CD4-positive, alpha-beta T cell (primary cell): ENCODE data around the gene PCLO. TPM values are rescaled to one million over a fixed set of nuclear protein-coding genes. Genes with fewer than 3 reads are reported as not detected.

Source experiments
- ATAC-seq: fragments of 200-7000 bp; cut with Tn5 transposase; one replicate; pipeline ENCODE4 v1.10.0; 2022; ENCODE audit warnings: mild to moderate bottlenecking; ENCODE audit not compliant: poor library complexity
- CTCF ChIA-PET: fragments of 350-600 bp; sonication (Branson Sonifier 250); formaldehyde crosslinking; loops from one replicate; lab custom pipeline; 2021; ENCODE audit warnings: antibody characterized with exemption, inconsistent platforms; lab: Charles Lee
- POLR2A ChIA-PET: fragments of 350-600 bp; sonication (Branson Sonifier 250); formaldehyde crosslinking; loops from one replicate; lab custom pipeline; 2021; ENCODE audit warnings: antibody characterized with exemption, inconsistent platforms; lab: Charles Lee
- DNase-seq, 14 experiments: peaks; one replicate each; pipeline ENCODE4 v3.0.0-alpha.2; 2013 to 2020; ENCODE audit warnings: mixed read lengths in 2 of 14
- H3K27ac ChIP-seq, 2 donors: one replicate each; pipeline versions ENCODE4 v1.5.1 to v1.7.0; 2013; ENCODE audit warnings: low read length in 2 of 2, low read depth in 1 of 2, mild to moderate bottlenecking in 1 of 2
- H3K27me3 ChIP-seq, 2 experiments: 1 replicate in 1 of 2; 2 replicates in 1 of 2; pipeline versions ENCODE4 v1.6.1 to v1.7.0; 2013; ENCODE audit warnings: low read length in 2 of 2, control low read depth in 1 of 2, mild to moderate bottlenecking in 1 of 2, moderate library complexity in 1 of 2; ENCODE audit not compliant: insufficient read depth in 2 of 2, control insufficient read depth in 1 of 2
- H3K36me3 ChIP-seq: one replicate; pipeline ENCODE4 v1.6.1; 2013; ENCODE audit warnings: low read length, control low read depth; ENCODE audit not compliant: insufficient read depth
- H3K4me1 ChIP-seq: one replicate; pipeline ENCODE4 v1.6.1; 2013; ENCODE audit warnings: low read length, control low read depth; ENCODE audit not compliant: insufficient read depth
- H3K4me3 ChIP-seq: one replicate; pipeline ENCODE4 v1.5.1; 2013; ENCODE audit warnings: mild to moderate bottlenecking, low read length, moderate library complexity
- H3K9me3 ChIP-seq, 2 experiments: 1 replicate in 1 of 2; 2 replicates in 1 of 2; pipeline versions ENCODE4 v1.6.1 to v1.7.0; 2013; ENCODE audit warnings: low read length in 2 of 2, mild to moderate bottlenecking in 2 of 2, control low read depth in 1 of 2, moderate library complexity in 1 of 2; ENCODE audit not compliant: control insufficient read depth in 1 of 2, insufficient read depth in 1 of 2
- H3K27ac Mint-ChIP-seq: one replicate; pipeline ENCODE4 v1.8.0; 2020; ENCODE audit warnings: mixed read lengths
- H3K27me3 Mint-ChIP-seq: one replicate; pipeline ENCODE4 v1.8.0; 2021; ENCODE audit warnings: mixed read lengths
- H3K36me3 Mint-ChIP-seq: one replicate; pipeline ENCODE4 v1.8.0; 2021; ENCODE audit warnings: low read depth, mixed read lengths
- H3K4me1 Mint-ChIP-seq: one replicate; pipeline ENCODE4 v1.8.0; 2021; ENCODE audit warnings: low read depth, mixed read lengths
- H3K4me3 Mint-ChIP-seq: one replicate; pipeline ENCODE4 v1.8.0; 2020; ENCODE audit warnings: mild to moderate bottlenecking, mixed read lengths
- H3K9me3 Mint-ChIP-seq: one replicate; pipeline ENCODE4 v1.8.0; 2020; ENCODE audit warnings: mixed read lengths
- CTCF ChIP-seq: fragments of 200-600 bp; IDR thresholded peaks from one replicate; pipeline ENCODE4 v1.8.0; 2022; ENCODE audit warnings: antibody characterized with exemption, mild to moderate bottlenecking
- intact Hi-C, 2 experiments: fragments of 100-400 bp; cut with DNase I in 1 of 2; cut with micrococcal nuclease in 1 of 2; formaldehyde crosslinking; loops; one replicate each; pipeline versions ENCODE4 v1.15.1 to v1.9.0; 2023 to 2025; cut with DNase I, micrococcal nuclease
- total RNA-seq, 174 experiments: library from RNA in 2 of 174; stranded (reverse) in 2 of 174; gene quantifications; one replicate each; pipeline ENCODE4 v1.2.3 and lab custom pipeline; 2021 to 2026

PCLO gene
- total RNA-seq, 2 experiments from 2014 or later: not detected

- no peak overlapping the region for H3K27ac Mint-ChIP-seq
- Histone ChIP-seq H3K27me3 (no peaks in the 10 kb centered on the region), H3K9me3 (no peaks in the 10 kb centered on the region), H3K4me1 (no peaks in the 10 kb centered on the region), H3K27ac (no peak overlapping the region), H3K4me3 (no peak overlapping the region), H3K36me3 (no peaks in the 10 kb centered on the region)
- ATAC-seq (no peak), DNase-seq (no peak)
- no peaks in the 10 kb centered on the region for H3K27me3 Mint-ChIP-seq
- POLR2A ChIA-PET: no interaction called here
- no peak for TF ChIP-seq CTCF
- H3K4me3 Mint-ChIP-seq: no peak overlapping the region
- peaks cover 2% of the 10 kb centered on the region for H3K9me3 Mint-ChIP-seq
- H3K4me1 Mint-ChIP-seq: no peaks in the 10 kb centered on the region
- CTCF ChIA-PET: no interaction called here
- no peaks in the 10 kb centered on the region for H3K36me3 Mint-ChIP-seq
- intact Hi-C loops: no loop called here
These were observed 416.9 kb downstream of the PCLO start for GRCh38 chr7:82745820-82746219.

GRCh38 chr7:82745117-82745516 is 417.6 kb downstream of the PCLO start:
- POLR2A ChIA-PET: no interaction called here
- DNase-seq (no peak), ATAC-seq (no peak)
- Histone ChIP-seq H3K4me3 (no peak overlapping the region), H3K9me3 (no peaks in the 10 kb centered on the region), H3K27me3 (no peaks in the 10 kb centered on the region), H3K36me3 (no peaks in the 10 kb centered on the region), H3K27ac (no peak overlapping the region), H3K4me1 (no peaks in the 10 kb centered on the region)
- Mint-ChIP-seq H3K27ac (no peak overlapping the region), H3K4me3 (no peak overlapping the region), H3K36me3 (no peaks in the 10 kb centered on the region), H3K27me3 (no peaks in the 10 kb centered on the region), H3K4me1 (no peaks in the 10 kb centered on the region), H3K9me3 (peaks cover 2% of the 10 kb centered on the region)
- intact Hi-C loops: no loop called here
- CTCF ChIA-PET: no interaction called here
- no peak for TF ChIP-seq CTCF

- intact Hi-C loops: no loop called here
- CTCF ChIA-PET: no interaction called here
These were observed 420.5 kb downstream of the PCLO start for GRCh38 chr7:82742163-82742562.

More at GRCh38 chr7:82742163-82742562, 420.5 kb downstream of the PCLO start:
- H3K4me1 ChIP-seq: no peaks in the 10 kb centered on the region
- H3K27me3 ChIP-seq: no peaks in the 10 kb centered on the region
- peaks cover 2% of the 10 kb centered on the region for H3K9me3 Mint-ChIP-seq
- ATAC-seq (no peak), DNase-seq (no peak)
- H3K4me1 Mint-ChIP-seq: no peaks in the 10 kb centered on the region
- H3K9me3 ChIP-seq: no peaks in the 10 kb centered on the region
- H3K27ac Mint-ChIP-seq: no peak overlapping the region
- POLR2A ChIA-PET: no interaction called here
- TF ChIP-seq CTCF: no peak
- H3K36me3 ChIP-seq: no peaks in the 10 kb centered on the region
- H3K27ac ChIP-seq: no peak overlapping the region
- H3K4me3 ChIP-seq: no peak overlapping the region
- H3K27me3 Mint-ChIP-seq: no peaks in the 10 kb centered on the region
- H3K4me3 Mint-ChIP-seq: no peak overlapping the region
- no peaks in the 10 kb centered on the region for H3K36me3 Mint-ChIP-seq
